ENCODE measurements around the gene RASSF1. TPM values are rescaled to one million over a fixed set of nuclear protein-coding genes. Genes with fewer than 3 reads are reported as not detected.

Gene RASSF1
- total RNA-seq, 1 experiment from 2014 or later, result 20.0 TPM

GRCh38 chr3:50342813-50343633 is 2.4 kb upstream of the RASSF1 start:
- ChIA-PET POLR2A (ENCODE audit: unreplicated experiment) (no interaction called here), CTCF (interaction anchor here (0.8 kb wide), 1 partner anchor 10 kb away, joined by 3 read pairs; no protein-coding TSS in a partner anchor)
- Histone ChIP-seq H3K4me2 (ENCODE audit: low read length) (no peak overlapping the region), H2AFZ (ENCODE audit: low read length) (no peak overlapping the region), H3K4me3 (ENCODE audit: low read length) (no peak overlapping the region), H3K9me2 (replicated peaks; ENCODE audit: low read length) (no peaks in the 10 kb centered on the region), H3K27ac (ENCODE audit: low read length) (no peak overlapping the region), H4K20me1 (ENCODE audit: low read length) (no peaks in the 10 kb centered on the region), H3K9ac (ENCODE audit: low read length) (no peak overlapping the region), H3K4me1 (ENCODE audit: insufficient read depth, low read length) (peaks cover 9% of the 10 kb centered on the region), H3K36me3 (ENCODE audit: low read depth, low read length) (no peaks in the 10 kb centered on the region), H3F3A (ENCODE audit: low read length, unreplicated experiment) (peaks cover 4% of the 10 kb centered on the region), H3K79me2 (ENCODE audit: low read length) (no peaks in the 10 kb centered on the region), H3K9me3 (ENCODE audit: low read length) (no peaks in the 10 kb centered on the region), H3K27me3 (ENCODE audit: low read length) (no peaks in the 10 kb centered on the region)
- ATAC-seq (no peak), DNase-seq (no peak)
- intact Hi-C loops (cut with micrococcal nuclease), result no loop called here
- BruUV-seq (replicated peaks), result no TSS peak
- TF ChIP-seq EZH2 (IDR thresholded peaks at IDR 0.05; ENCODE audit: low read length, unreplicated experiment) (no peak), CTCF (conservative IDR thresholded peaks at IDR 0.05; ENCODE audit: low read depth, low read length) (no peak), EZH2phosphoT487 (IDR thresholded peaks at IDR 0.05; ENCODE audit: borderline replicate concordance, low read length) (no peak)

GRCh38 chr3:50341996-50342650 is 1.5 kb upstream of the RASSF1 start:
- CTCF ChIA-PET, result no interaction called here
- no TSS peak for BruUV-seq (replicated peaks)

More at GRCh38 chr3:50341996-50342650, 1.5 kb upstream of the RASSF1 start:
- intact Hi-C loops (cut with micrococcal nuclease), result no loop called here
- DNase-seq (no peak), ATAC-seq (no peak)
- H4K20me1 ChIP-seq (ENCODE audit: low read length), result no peaks in the 10 kb centered on the region
- no peak overlapping the region for H3K4me2 ChIP-seq (ENCODE audit: low read length)
- H3K9me2 ChIP-seq (replicated peaks; ENCODE audit: low read length), result no peaks in the 10 kb centered on the region
- H3K27ac ChIP-seq (ENCODE audit: low read length), result no peak overlapping the region
- no peak for TF ChIP-seq EZH2 (IDR thresholded peaks at IDR 0.05; ENCODE audit: low read length, unreplicated experiment)
- TF ChIP-seq CTCF (conservative IDR thresholded peaks at IDR 0.05; ENCODE audit: low read depth, low read length), result no peak
- TF ChIP-seq EZH2phosphoT487 (IDR thresholded peaks at IDR 0.05; ENCODE audit: borderline replicate concordance, low read length), result no peak
- no peaks in the 10 kb centered on the region for H3K36me3 ChIP-seq (ENCODE audit: low read depth, low read length)
- no peaks in the 10 kb centered on the region for H3F3A ChIP-seq (ENCODE audit: low read length, unreplicated experiment)
- POLR2A ChIA-PET (ENCODE audit: unreplicated experiment), result no interaction called here
- H2AFZ ChIP-seq (ENCODE audit: low read length), result no peak overlapping the region
- H3K4me3 ChIP-seq (ENCODE audit: low read length), result no peak overlapping the region
- no peaks in the 10 kb centered on the region for H3K9me3 ChIP-seq (ENCODE audit: low read length)
- peaks cover 10% of the 10 kb centered on the region for H3K4me1 ChIP-seq (ENCODE audit: insufficient read depth, low read length)
- no peak overlapping the region for H3K9ac ChIP-seq (ENCODE audit: low read length)
- H3K79me2 ChIP-seq (ENCODE audit: low read length), result peaks cover under 1% of the 10 kb centered on the region; the same call in 1 of the 2 replicates
- H3K27me3 ChIP-seq (ENCODE audit: low read length), result no peaks in the 10 kb centered on the region

Measured in PC-3 (cell line).